Suprapubic skin (tissue), 4 donors: ENCODE data around the gene TBC1D16. TPM values are rescaled to one million over a fixed set of nuclear protein-coding genes. Genes with fewer than 3 reads are reported as not detected.

Source experiments
- DNase-seq, 2 donors: peaks; one replicate each; pipeline ENCODE4 v3.0.0-alpha.2; 2019; ENCODE audit warnings: low spot score in 2 of 2
- H3K27ac ChIP-seq: fragments of 200-600 bp; sonication (generic); one replicate; pipeline ENCODE4 v1.5.1; 2019
- H3K27me3 ChIP-seq: fragments of 200-600 bp; sonication (generic); one replicate; pipeline ENCODE4 v1.5.1; 2019
- H3K36me3 ChIP-seq: fragments of 200-600 bp; sonication (generic); one replicate; pipeline ENCODE4 v1.5.1; 2019
- H3K4me1 ChIP-seq: fragments of 200-600 bp; sonication (generic); one replicate; pipeline ENCODE4 v1.5.1; 2019
- H3K4me3 ChIP-seq: fragments of 200-600 bp; sonication (generic); one replicate; pipeline ENCODE4 v1.5.1; 2019; ENCODE audit warnings: mild to moderate bottlenecking
- H3K9me3 ChIP-seq: fragments of 200-600 bp; sonication (generic); one replicate; pipeline ENCODE4 v1.5.1; 2019
- CTCF ChIP-seq, 2 donors: fragments of 200-600 bp in 1 of 2; fragments of 450-650 bp in 1 of 2; sonication (generic) in 1 of 2; IDR thresholded peaks; one replicate each; pipeline ENCODE4 v1.5.1; 2016 to 2019; ENCODE audit warnings: antibody characterized with exemption in 2 of 2, mild to moderate bottlenecking in 1 of 2, moderate library complexity in 1 of 2
- EP300 ChIP-seq: sonication (generic); formaldehyde crosslinking; IDR thresholded peaks from one replicate; pipeline ENCODE4 v1.6.1; 2017; ENCODE audit warnings: antibody characterized with exemption
- POLR2A ChIP-seq, 2 donors: fragments of 450-650 bp; IDR thresholded peaks; one replicate each; pipeline ENCODE4 v1.6.1; 2017; ENCODE audit warnings: antibody characterized with exemption in 2 of 2, mild to moderate bottlenecking in 2 of 2, moderate library complexity in 2 of 2
- POLR2AphosphoS5 ChIP-seq, 3 donors: sonication (generic); formaldehyde crosslinking; IDR thresholded peaks; one replicate each; pipeline ENCODE4 v1.6.1; 2017; ENCODE audit warnings: antibody characterized with exemption in 3 of 3
- WGBS: methylation state at CpG from one replicate; pipeline ENCODE4 v1.1.5; 2018; 5-methylcytosine and 5-hydroxymethylcytosine counted together
- total RNA-seq, 4 donors: library from RNA; depleted of rRNA; stranded (reverse); fragments of >200 nt; gene quantifications; one replicate each; pipeline ENCODE4 v1.1.0, GENCODE V29; 2016

Gene TBC1D16
- total RNA-seq, 4 donors from 2014 or later, result 18.6 to 33.6 (median 22.7) TPM

DNA sequence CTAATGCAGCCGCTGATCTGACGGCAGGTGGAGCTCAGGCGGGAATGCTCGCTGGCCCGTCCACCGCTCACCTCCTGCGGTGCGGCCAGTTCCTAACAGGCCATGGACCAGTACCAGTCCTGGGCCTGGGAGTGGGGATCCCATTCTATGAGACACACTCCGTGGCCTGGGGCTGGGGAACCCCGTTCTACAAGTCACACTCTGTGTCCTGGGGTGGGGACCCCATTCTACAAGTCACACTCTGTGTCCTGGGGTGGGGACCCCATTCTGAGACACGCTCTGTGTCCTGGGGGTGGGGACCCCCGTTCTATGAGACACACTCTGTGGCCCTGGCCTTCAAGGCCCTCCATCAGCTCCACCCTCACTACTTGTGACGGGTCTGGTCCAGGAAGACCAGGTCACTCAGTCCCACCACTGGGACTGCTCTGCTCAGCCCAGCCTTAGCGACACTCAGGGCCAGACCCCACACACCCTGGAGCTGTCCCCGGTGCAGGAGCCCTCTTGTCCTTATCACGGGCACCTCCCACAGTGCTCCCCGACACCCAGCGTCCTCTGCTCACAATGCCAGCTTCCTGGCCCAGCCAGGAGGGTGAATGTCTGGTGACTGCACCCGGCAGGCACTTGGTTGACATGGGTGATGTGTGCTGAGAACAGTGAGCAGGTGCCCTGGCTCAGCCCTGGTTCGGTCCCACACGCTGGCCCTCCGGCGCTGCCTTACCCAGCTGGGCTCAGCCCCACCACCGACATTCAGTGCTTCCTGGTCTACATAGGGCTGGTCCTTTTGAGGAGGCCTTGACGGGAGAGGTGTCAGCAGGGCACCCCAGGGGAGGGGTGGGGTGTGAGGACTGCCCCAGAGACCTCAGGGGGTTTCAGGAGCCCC, 89.1 kb downstream of the TBC1D16 start:
- peaks cover 70% of the 10 kb centered on the region for H3K36me3 ChIP-seq

DNA sequence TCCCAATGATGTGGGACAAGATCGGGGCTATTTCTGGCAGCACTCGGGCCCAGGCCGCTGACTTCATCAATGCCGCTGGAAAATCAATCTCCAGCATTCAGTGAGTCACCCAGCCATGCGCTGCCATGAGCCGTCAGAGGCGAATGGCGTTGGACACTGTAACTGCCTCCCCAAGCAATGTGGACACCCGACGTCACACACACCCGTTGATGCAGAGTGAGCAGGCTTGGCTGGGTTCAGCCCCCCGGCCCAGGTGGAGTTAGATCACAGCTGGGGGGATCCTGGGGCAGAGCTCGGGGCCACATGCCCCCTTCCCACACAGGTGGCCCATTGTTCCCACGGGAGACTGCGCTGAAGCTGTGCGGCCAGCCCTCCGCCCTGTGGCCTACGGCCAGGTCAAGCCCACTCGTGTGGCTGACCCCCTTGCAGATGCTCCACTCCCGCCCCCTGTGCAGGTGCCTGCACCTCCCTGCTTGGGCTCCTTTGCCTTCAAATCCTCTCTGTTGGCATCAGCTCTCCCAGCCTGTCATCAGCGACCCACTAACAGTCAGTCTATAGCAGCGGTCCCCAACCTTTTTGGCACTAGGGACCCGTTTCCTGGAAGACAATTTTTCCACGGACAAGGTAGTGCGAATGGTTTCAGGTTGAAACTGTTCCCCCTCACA, 89.9 kb downstream of the TBC1D16 start:
- peaks cover 4% of the 10 kb centered on the region for H3K4me1 ChIP-seq
- peak in 1 of 2 donors; percentile 73 for DNase-seq
- peaks cover 77% of the 10 kb centered on the region for H3K36me3 ChIP-seq
- no peaks in the 10 kb centered on the region for H3K9me3 ChIP-seq
- no peak overlapping the region for H3K27ac ChIP-seq
- TF ChIP-seq POLR2A (IDR thresholded peaks at IDR 0.05) (no peak), EP300 (no peak), CTCF (IDR thresholded peaks at IDR 0.05) (no peak), POLR2AphosphoS5 (IDR thresholded peaks at IDR 0.05) (no peak)
- 93% methylated on average over 12 of the region's 25 CpGs for WGBS
- no peaks in the 10 kb centered on the region for H3K27me3 ChIP-seq
- H3K4me3 ChIP-seq, result no peak overlapping the region

More for the DNA sequence above, 89.1 kb downstream of the TBC1D16 start:
- peaks cover 11% of the 10 kb centered on the region for H3K4me1 ChIP-seq
- 93% methylated on average over 20 of the region's 25 CpGs for WGBS
- H3K4me3 ChIP-seq, result no peak overlapping the region
- H3K9me3 ChIP-seq, result no peaks in the 10 kb centered on the region
- peak in 1 of 2 donors; percentile 76 for DNase-seq
- no peaks in the 10 kb centered on the region for H3K27me3 ChIP-seq
- TF ChIP-seq EP300 (no peak), CTCF (IDR thresholded peaks at IDR 0.05) (no peak), POLR2AphosphoS5 (IDR thresholded peaks at IDR 0.05) (no peak), POLR2A (IDR thresholded peaks at IDR 0.05) (no peak)
- no peak overlapping the region for H3K27ac ChIP-seq

DNA sequence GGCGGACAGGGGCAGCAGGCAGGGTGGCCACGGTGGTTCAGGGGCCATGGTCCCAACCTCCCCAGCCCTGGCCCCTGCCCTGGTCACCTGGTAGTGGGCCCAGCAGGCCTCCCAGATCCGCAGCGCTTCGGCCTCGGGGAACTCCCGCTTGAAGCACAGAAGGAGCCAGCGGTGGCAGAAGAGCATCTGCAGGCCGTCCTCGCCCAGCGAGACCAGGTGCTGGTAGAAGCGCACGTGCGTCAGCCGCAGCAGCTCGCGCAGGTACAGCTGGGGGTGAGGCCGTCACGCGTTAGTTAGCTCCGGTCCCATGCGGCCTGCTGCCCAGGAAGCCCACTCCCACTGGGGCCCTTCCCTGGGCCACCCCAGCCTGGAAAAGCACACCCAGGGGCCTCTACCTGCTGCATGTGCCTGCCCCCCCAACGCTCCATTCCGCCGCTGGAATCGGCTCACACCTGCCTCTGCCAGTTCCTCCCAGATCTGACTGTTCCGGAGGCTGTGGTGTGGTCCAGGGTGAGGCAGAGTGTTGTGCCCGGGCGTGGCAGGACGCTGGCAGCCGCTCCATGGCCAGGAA, 90.8 kb downstream of the TBC1D16 start:
- Histone ChIP-seq H3K27me3 (no peaks in the 10 kb centered on the region), H3K36me3 (peaks cover 77% of the 10 kb centered on the region), H3K4me1 (peaks cover 4% of the 10 kb centered on the region), H3K4me3 (no peak overlapping the region), H3K9me3 (no peaks in the 10 kb centered on the region), H3K27ac (no peak overlapping the region)
- 100% methylated on average over 7 of the region's 31 CpGs for WGBS
- TF ChIP-seq POLR2AphosphoS5 (IDR thresholded peaks at IDR 0.05), result no peak
- TF ChIP-seq POLR2A (IDR thresholded peaks at IDR 0.05), result no peak
- TF ChIP-seq CTCF (IDR thresholded peaks at IDR 0.05), result no peak
- no peak for TF ChIP-seq EP300
- peak; percentile 58 to 79 for DNase-seq

DNA sequence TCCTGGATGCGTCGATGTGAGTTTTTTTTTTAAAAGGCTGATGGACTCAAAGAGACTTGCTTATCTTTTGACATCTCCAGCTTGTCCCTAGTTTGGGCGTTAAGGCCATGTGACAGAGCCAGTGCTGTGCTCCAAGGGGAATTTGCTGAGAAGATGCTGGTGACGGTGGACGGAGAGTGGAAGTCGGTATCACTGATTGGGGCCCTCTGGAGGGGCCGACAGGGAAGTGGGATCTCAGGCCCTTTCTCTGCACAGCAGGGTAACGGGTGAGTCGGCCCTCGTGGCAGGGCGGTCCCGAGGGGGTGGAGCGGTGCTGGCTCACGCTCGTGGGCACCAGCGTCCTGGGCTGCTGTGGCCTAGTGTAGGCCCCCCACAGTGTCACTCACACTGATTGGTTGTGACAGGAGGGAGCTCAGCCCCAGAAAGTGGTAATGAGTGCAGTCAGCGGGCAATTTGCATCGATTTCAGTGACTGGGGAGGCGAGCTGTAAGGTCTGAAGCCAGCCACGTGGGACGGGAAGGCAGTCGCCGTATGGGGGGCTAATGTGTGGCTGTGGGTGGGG, 91.3 kb downstream of the TBC1D16 start:
- no peak for TF ChIP-seq CTCF (IDR thresholded peaks at IDR 0.05)
- no peak for TF ChIP-seq POLR2A (IDR thresholded peaks at IDR 0.05)
- no peak for TF ChIP-seq EP300
- TF ChIP-seq POLR2AphosphoS5 (IDR thresholded peaks at IDR 0.05), result no peak
- H3K4me1 ChIP-seq, result peaks cover 4% of the 10 kb centered on the region
- peaks cover 77% of the 10 kb centered on the region for H3K36me3 ChIP-seq
- no peaks in the 10 kb centered on the region for H3K9me3 ChIP-seq
- DNase-seq, result peak in 1 of 2 donors; percentile 73
- H3K27ac ChIP-seq, result no peak overlapping the region
- no peak overlapping the region for H3K4me3 ChIP-seq
- H3K27me3 ChIP-seq, result no peaks in the 10 kb centered on the region
- WGBS, result 94% methylated on average over 14 of the region's 23 CpGs
